GM08714 (cell line): ENCODE measurements around the gene SLCO1B1.
"Not testable (repeated sequence)": the region's sequence is repeated elsewhere in the genome, so short reads cannot be mapped to it uniquely, and the experiment has no call there.

ENCODE experiments used
- H3K4me3 ChIP-seq: fragments of 200-500 bp; sonication (Bioruptor generic); 2 replicates; pipeline ENCODE4 v1.5.1; 2014; ENCODE audit warnings: mild to moderate bottlenecking, low read length, inconsistent platforms
- ZNF274 ChIP-seq: IDR thresholded peaks from 2 replicates; pipeline ENCODE4 v1.6.1; 2012; ENCODE audit warnings: mild to moderate bottlenecking, low read depth, low read length

SLCO1B1 gene

GRCh38 chr12:21165048-21165447 lies 34.1 kb downstream of the SLCO1B1 start:
- no peak overlapping the region for H3K4me3 ChIP-seq
- TF ChIP-seq ZNF274, result no peak

- H3K4me3 ChIP-seq, result no peak overlapping the region
- no peak for TF ChIP-seq ZNF274
These were observed 39.0 kb downstream of the SLCO1B1 start for GRCh38 chr12:21169878-21170472.

- no peak overlapping the region for H3K4me3 ChIP-seq
- no peak for TF ChIP-seq ZNF274
These were observed 41.1 kb downstream of the SLCO1B1 start for GRCh38 chr12:21172079-21172478.

- TF ChIP-seq ZNF274, result no peak
- H3K4me3 ChIP-seq, result no peak overlapping the region
These were observed 52.8 kb downstream of the SLCO1B1 start for GRCh38 chr12:21183721-21184275.

GRCh38 chr12:21190016-21190415 lies 59.0 kb downstream of the SLCO1B1 start:
- no peak for TF ChIP-seq ZNF274
- H3K4me3 ChIP-seq, result no peak overlapping the region

GRCh38 chr12:21214433-21214832 lies 83.4 kb downstream of the SLCO1B1 start:
- not testable (repeated sequence) for H3K4me3 ChIP-seq

- no peak for TF ChIP-seq ZNF274
- no peak overlapping the region for H3K4me3 ChIP-seq
These were observed 88.2 kb downstream of the SLCO1B1 start for GRCh38 chr12:21219206-21219605.

- TF ChIP-seq ZNF274, result no peak
- no peak overlapping the region for H3K4me3 ChIP-seq
These were observed 89.3 kb downstream of the SLCO1B1 start for GRCh38 chr12:21220266-21220665.

- no peak overlapping the region for H3K4me3 ChIP-seq
These were observed 90.1 kb downstream of the SLCO1B1 start for GRCh38 chr12:21221072-21221471.

GRCh38 chr12:21221778-21222177 lies 90.8 kb downstream of the SLCO1B1 start:
- no peak for TF ChIP-seq ZNF274
- H3K4me3 ChIP-seq, result no peak overlapping the region

More at GRCh38 chr12:21221072-21221471, 90.1 kb downstream of the SLCO1B1 start:
- TF ChIP-seq ZNF274, result no peak

- TF ChIP-seq ZNF274, result no peak
- no peak overlapping the region for H3K4me3 ChIP-seq
These were observed 92.9 kb downstream of the SLCO1B1 start for GRCh38 chr12:21223930-21224329.

- H3K4me3 ChIP-seq, result no peak overlapping the region
- no peak for TF ChIP-seq ZNF274
These were observed 103.4 kb downstream of the SLCO1B1 start for GRCh38 chr12:21234395-21234794.

- TF ChIP-seq ZNF274, result no peak
- no peak overlapping the region for H3K4me3 ChIP-seq
These were observed 108.9 kb downstream of the SLCO1B1 start for GRCh38 chr12:21239866-21240265.

GRCh38 chr12:21248679-21249078 lies 117.7 kb downstream of the SLCO1B1 start:
- no peak for TF ChIP-seq ZNF274

GRCh38 chr12:21252070-21252469 lies 121.1 kb downstream of the SLCO1B1 start:
- no peak for TF ChIP-seq ZNF274
- H3K4me3 ChIP-seq, result no peak overlapping the region

More at GRCh38 chr12:21248679-21249078, 117.7 kb downstream of the SLCO1B1 start:
- no peak overlapping the region for H3K4me3 ChIP-seq

GRCh38 chr12:21257172-21257571 lies 126.2 kb downstream of the SLCO1B1 start:
- TF ChIP-seq ZNF274, result no peak
- no peak overlapping the region for H3K4me3 ChIP-seq

- no peak for TF ChIP-seq ZNF274
- no peak overlapping the region for H3K4me3 ChIP-seq
These were observed 133.2 kb downstream of the SLCO1B1 start for GRCh38 chr12:21264232-21264631.
